Uterus (tissue), 4 donors: ENCODE results near the gene LCK. TPM values are rescaled to one million over a fixed set of nuclear protein-coding genes. Genes with fewer than 3 reads are reported as not detected.

Experiments
- DNase-seq, 2 donors: peaks; one replicate each; pipeline ENCODE4 v3.0.0-alpha.2; 2019 to 2020
- H3K27ac ChIP-seq, 2 donors: fragments of 200-600 bp; sonication (generic); 1 replicate in 1 of 2; 2 replicates in 1 of 2; pipeline ENCODE4 v1.5.1; 2016 to 2018
- H3K27me3 ChIP-seq, 2 donors: fragments of 200-600 bp; sonication (generic); one replicate each; pipeline ENCODE4 v1.5.1; 2018 to 2019; ENCODE audit warnings: control low read depth in 1 of 2
- H3K36me3 ChIP-seq, 2 donors: fragments of 200-600 bp; sonication (generic); one replicate each; pipeline ENCODE4 v1.5.1; 2019; ENCODE audit warnings: control low read depth in 1 of 2
- H3K4me1 ChIP-seq, 2 donors: fragments of 200-600 bp; sonication (generic); one replicate each; pipeline ENCODE4 v1.5.1; 2018 to 2019; ENCODE audit warnings: control low read depth in 1 of 2
- H3K4me3 ChIP-seq, 2 donors: fragments of 200-600 bp; sonication (generic); 1 replicate in 1 of 2; 2 replicates in 1 of 2; pipeline ENCODE4 v1.5.1; 2018 to 2019; ENCODE audit warnings: mild to moderate bottlenecking in 1 of 2
- H3K9me3 ChIP-seq, 2 donors: fragments of 200-600 bp; sonication (generic); one replicate each; pipeline ENCODE4 v1.5.1; 2019; ENCODE audit warnings: control low read depth in 1 of 2
- CTCF ChIP-seq, 4 experiments: fragments of 200-600 bp in 2 of 4; fragments of 450-650 bp in 2 of 4; sonication (generic) in 2 of 4; IDR thresholded peaks; one replicate each; pipeline ENCODE4 v1.5.1; 2016 to 2019; ENCODE audit warnings: antibody characterized with exemption in 4 of 4, mild to moderate bottlenecking in 2 of 4, moderate library complexity in 1 of 4
- POLR2A ChIP-seq, 2 donors: fragments of 450-650 bp; IDR thresholded peaks; one replicate each; pipeline ENCODE4 v1.6.1; 2016; ENCODE audit warnings: antibody characterized with exemption in 2 of 2, mild to moderate bottlenecking in 1 of 2, moderate library complexity in 1 of 2
- intact Hi-C: fragments of 100-400 bp; cut with DNase I; formaldehyde crosslinking; loops from one replicate; pipeline ENCODE4 v1.15.1; 2023; ENCODE audit warnings: low total_unique reads
- total RNA-seq, 4 donors: library from RNA; depleted of rRNA in 3 of 4; stranded (reverse); fragments of >200 nt in 3 of 4; gene quantifications; one replicate each; pipeline versions ENCODE4 v1.1.0 to v1.2.4, GENCODE V29; 2014 to 2023
- donor health status: DM: yes; HTN: yes; CAD: no.

The LCK gene
- 1 to 10 TPM in 3 of 4 donors, under 1 TPM in 1; 0.26 to 2.0 (median 1.4) TPM for total RNA-seq

- H3K27ac ChIP-seq = peak within 1 kb of the TSS; percentile 43 to 55
- no peaks in the 10 kb centered on the region for H3K36me3 ChIP-seq
- no peaks in the 10 kb centered on the region for H3K27me3 ChIP-seq
- H3K9me3 ChIP-seq = no peaks in the 10 kb centered on the region
- intact Hi-C loops = no loop called here
- H3K4me3 ChIP-seq = no peak within 1 kb of the TSS
- DNase-seq = no peak
- no peaks in the 10 kb centered on the region for H3K4me1 ChIP-seq
- no peak for TF ChIP-seq POLR2A (IDR thresholded peaks at IDR 0.05)
These were observed at the start of gene LCK for GRCh38 chr1:32250893-32251716. Gene LCK (plus strand): TSS chr1:32251265. CDS start chr1:32274330, 23,065 bp downstream.

DNA sequence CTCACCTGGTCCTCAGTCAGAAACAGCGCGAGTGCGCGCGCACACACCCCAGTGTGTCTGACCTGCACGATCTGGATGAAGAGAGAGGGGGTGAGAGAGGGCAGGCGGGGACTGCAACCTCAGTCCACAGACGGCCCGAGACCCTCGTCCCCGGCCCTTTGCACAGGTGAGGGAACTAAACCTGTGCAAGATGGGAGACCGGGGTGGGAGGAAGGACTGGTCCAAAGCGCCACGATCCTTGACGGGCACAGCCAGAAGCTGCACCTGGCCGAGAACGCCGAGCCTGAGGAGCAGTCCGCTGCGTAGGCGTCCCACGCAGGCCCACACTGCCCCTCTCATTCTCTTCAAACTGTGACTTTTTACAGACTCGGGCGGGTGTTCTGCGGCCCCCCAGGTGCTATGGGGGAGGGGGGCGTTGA is 46.1 kb upstream of the LCK start:
- peak overlapping the region; percentile 53 to 71 for H3K27ac ChIP-seq
- TF ChIP-seq POLR2A (IDR thresholded peaks at IDR 0.05) = no peak
- no peak for TF ChIP-seq CTCF (IDR thresholded peaks at IDR 0.05)
- intact Hi-C loops = no loop called here
- peak overlapping the region; percentile 51 to 52 for H3K4me3 ChIP-seq
- no peaks in the 10 kb centered on the region for H3K36me3 ChIP-seq
- peak in 1 of 2 donors; percentile 26 for DNase-seq
- peaks cover 0 to 12% of the 10 kb centered on the region in 2 donors for H3K4me1 ChIP-seq
- no peaks in the 10 kb centered on the region for H3K9me3 ChIP-seq
- H3K27me3 ChIP-seq = no peaks in the 10 kb centered on the region

- H3K4me3 ChIP-seq = peak within 1 kb of the TSS; percentile 51 to 52
- intact Hi-C loops = no loop called here
- H3K27ac ChIP-seq = peak within 1 kb of the TSS; percentile 53 to 71
- H3K36me3 ChIP-seq = no peaks in the 10 kb centered on the region
- no peaks in the 10 kb centered on the region for H3K9me3 ChIP-seq
- TF ChIP-seq POLR2A (IDR thresholded peaks at IDR 0.05) (peak; percentile 26 to 71), CTCF (IDR thresholded peaks at IDR 0.05) (peak in 1 of 4 experiments; percentile 2)
- peaks cover 0 to 12% of the 10 kb centered on the region in 2 donors for H3K4me1 ChIP-seq
- no peaks in the 10 kb centered on the region for H3K27me3 ChIP-seq
- peak; percentile 85 to 86 for DNase-seq
These were observed 45.4 kb upstream of the LCK start, which contains the start of gene IQCC for GRCh38 chr1:32205401-32206370. Gene IQCC (plus strand): TSS chr1:32205671. CDS start chr1:32205682, 11 bp downstream.

GRCh38 chr1:32208469-32208868 is 42.6 kb upstream of the LCK start:
- no peaks in the 10 kb centered on the region for H3K27me3 ChIP-seq
- intact Hi-C loops = no loop called here
- H3K36me3 ChIP-seq = no peaks in the 10 kb centered on the region
- no peak for DNase-seq
- H3K9me3 ChIP-seq = no peaks in the 10 kb centered on the region
- no peak for TF ChIP-seq CTCF (IDR thresholded peaks at IDR 0.05)
- H3K4me1 ChIP-seq = peaks cover 0 to 5% of the 10 kb centered on the region in 2 donors
- no peak overlapping the region for H3K4me3 ChIP-seq
- no peak overlapping the region for H3K27ac ChIP-seq

GRCh38 chr1:32208891-32209328 is 42.2 kb upstream of the LCK start, which contains the start of gene DCDC2B:
Gene DCDC2B (plus strand): TSS chr1:32209089. CDS start chr1:32209094, 5 bp downstream.
- Histone ChIP-seq H3K36me3 (no peaks in the 10 kb centered on the region), H3K27me3 (no peaks in the 10 kb centered on the region), H3K4me1 (peaks cover 0 to 5% of the 10 kb centered on the region in 2 donors), H3K9me3 (no peaks in the 10 kb centered on the region), H3K4me3 (no peak within 1 kb of the TSS), H3K27ac (no peak within 1 kb of the TSS)
- peak in 1 of 2 donors; percentile 38 for DNase-seq
- intact Hi-C loops = no loop called here
- TF ChIP-seq POLR2A (IDR thresholded peaks at IDR 0.05) (no peak), CTCF (IDR thresholded peaks at IDR 0.05) (no peak)
